Measurements from ENCODE around the gene JPH3. TPM values are rescaled to one million over a fixed set of nuclear protein-coding genes. Genes with fewer than 3 reads are reported as not detected.

Gene JPH3
- total RNA-seq, 1 experiment from 2014 or later = 1.4 TPM

- peaks cover 14% of the 10 kb centered on the region for H3K36me3 ChIP-seq (ENCODE audit: insufficient read depth, low read length, poor library complexity, severe bottlenecking)
- no peak for DNase-seq (ENCODE audit: low spot score)
- no peak for TF ChIP-seq CTCF (conservative IDR thresholded peaks at IDR 0.05; ENCODE audit: low read depth, low read length)
- TF ChIP-seq EZH2 (IDR thresholded peaks at IDR 0.05; ENCODE audit: borderline replicate concordance, low read depth, low read length, poor library complexity, severe bottlenecking) = no peak
- no peaks in the 10 kb centered on the region for H3K9me3 ChIP-seq (ENCODE audit: low read depth, low read length, poor library complexity, severe bottlenecking)
- H3K27ac ChIP-seq (ENCODE audit: low read depth, low read length, poor library complexity, severe bottlenecking) = no peak overlapping the region
- no peak overlapping the region for H3K4me3 ChIP-seq (ENCODE audit: low read depth, low read length, poor library complexity, severe bottlenecking)
- ChIA-PET CTCF (no interaction called here), POLR2A (ENCODE audit: low non-redundant PET) (no interaction called here)
- no peaks in the 10 kb centered on the region for H3K4me1 ChIP-seq (ENCODE audit: insufficient read depth, low read length, poor library complexity, severe bottlenecking)
- H3K27me3 ChIP-seq (replicated peaks; ENCODE audit: insufficient read depth, low read depth, low read length, poor library complexity) = no peaks in the 10 kb centered on the region
- intact Hi-C loops (cut with micrococcal nuclease; ENCODE audit: unreplicated experiment) = no loop called here
- BruUV-seq (replicated peaks) = no TSS peak
Observed at GRCh38 chr16:87731607-87732006, 129.3 kb downstream of the JPH3 start.

GRCh38 chr16:87733190-87733589, 130.9 kb downstream of the JPH3 start:
- BruUV-seq (replicated peaks) = no TSS peak
- intact Hi-C loops (cut with micrococcal nuclease; ENCODE audit: unreplicated experiment) = no loop called here
- Histone ChIP-seq H3K4me3 (ENCODE audit: low read depth, low read length, poor library complexity, severe bottlenecking) (no peak overlapping the region), H3K27me3 (replicated peaks; ENCODE audit: insufficient read depth, low read depth, low read length, poor library complexity) (no peaks in the 10 kb centered on the region), H3K9me3 (ENCODE audit: low read depth, low read length, poor library complexity, severe bottlenecking) (no peaks in the 10 kb centered on the region), H3K27ac (ENCODE audit: low read depth, low read length, poor library complexity, severe bottlenecking) (no peak overlapping the region), H3K36me3 (ENCODE audit: insufficient read depth, low read length, poor library complexity, severe bottlenecking) (peaks cover 7% of the 10 kb centered on the region), H3K4me1 (ENCODE audit: insufficient read depth, low read length, poor library complexity, severe bottlenecking) (no peaks in the 10 kb centered on the region)
- ChIA-PET CTCF (no interaction called here), POLR2A (ENCODE audit: low non-redundant PET) (interaction anchor here (0.5 kb wide), 1 partner anchor 212 kb away, joined by 4 read pairs; no protein-coding TSS in a partner anchor)
- TF ChIP-seq EZH2 (IDR thresholded peaks at IDR 0.05; ENCODE audit: borderline replicate concordance, low read depth, low read length, poor library complexity, severe bottlenecking) = no peak
- TF ChIP-seq CTCF (conservative IDR thresholded peaks at IDR 0.05; ENCODE audit: low read depth, low read length) = no peak
- no peak for DNase-seq (ENCODE audit: low spot score)

- POLR2A ChIA-PET (ENCODE audit: low non-redundant PET) = interaction anchor here (0.6 to 0.7 kb wide), 2 partner anchors 43 to 72 kb away, joined by 3 to 4 read pairs; no protein-coding TSS in a partner anchor
- H3K27ac ChIP-seq (ENCODE audit: low read depth, low read length, poor library complexity, severe bottlenecking) = no peak overlapping the region
- H3K4me1 ChIP-seq (ENCODE audit: insufficient read depth, low read length, poor library complexity, severe bottlenecking) = no peaks in the 10 kb centered on the region
- BruUV-seq (replicated peaks) = no TSS peak
- no peaks in the 10 kb centered on the region for H3K9me3 ChIP-seq (ENCODE audit: low read depth, low read length, poor library complexity, severe bottlenecking)
- intact Hi-C loops (cut with micrococcal nuclease; ENCODE audit: unreplicated experiment) = no loop called here
- TF ChIP-seq CTCF (conservative IDR thresholded peaks at IDR 0.05; ENCODE audit: low read depth, low read length) = no peak
- no peak for TF ChIP-seq EZH2 (IDR thresholded peaks at IDR 0.05; ENCODE audit: borderline replicate concordance, low read depth, low read length, poor library complexity, severe bottlenecking)
- peaks cover 7% of the 10 kb centered on the region for H3K36me3 ChIP-seq (ENCODE audit: insufficient read depth, low read length, poor library complexity, severe bottlenecking)
- CTCF ChIA-PET = interaction anchor here (0.5 kb wide), 1 partner anchor 32 kb away, joined by 4 read pairs; no protein-coding TSS in a partner anchor
- H3K4me3 ChIP-seq (ENCODE audit: low read depth, low read length, poor library complexity, severe bottlenecking) = no peak overlapping the region
- DNase-seq (ENCODE audit: low spot score) = peak; percentile 18
- no peaks in the 10 kb centered on the region for H3K27me3 ChIP-seq (replicated peaks; ENCODE audit: insufficient read depth, low read depth, low read length, poor library complexity)
Observed at GRCh38 chr16:87734644-87735043, 132.3 kb downstream of the JPH3 start.

All from A673 (cell line).